HCT116 (cell line): ENCODE data around the gene TAF9B.

Source experiments
- CTCF ChIP-seq, 3 experiments: fragments of 200-600 bp in 1 of 3; sonication (generic) in 1 of 3; IDR thresholded peaks in 2 of 3; conservative IDR thresholded peaks in 1 of 3; 2 replicates each; pipeline ENCODE4 v1.5.1; 2012 to 2017; ENCODE audit warnings: low read depth in 2 of 3, low read length in 2 of 3, antibody characterized with exemption in 1 of 3, borderline replicate concordance in 1 of 3, control low read depth in 1 of 3, mild to moderate bottlenecking in 1 of 3, mixed read lengths in 1 of 3, mixed run types in 1 of 3, moderate library complexity in 1 of 3; ENCODE audit not compliant: insufficient read depth in 1 of 3
- EZH2 ChIP-seq: fragments of 200-600 bp; sonication (generic); IDR thresholded peaks from 2 replicates; pipeline ENCODE4 v1.6.1; 2017; ENCODE audit warnings: antibody characterized with exemption, mixed run types
- POLR2A ChIP-seq: IDR thresholded peaks from 2 replicates; pipeline ENCODE4 v1.7.0; 2011; ENCODE audit warnings: borderline replicate concordance; ENCODE audit not compliant: insufficient read depth, insufficient read length; ENCODE audit errors: extremely low read depth
- SP1 ChIP-seq: IDR thresholded peaks from 2 replicates; pipeline ENCODE4 v1.6.1; 2012; ENCODE audit warnings: low read depth

- TF ChIP-seq SP1 (no peak), CTCF (IDR thresholded peaks at IDR 0.05 in 2 of 3, conservative IDR thresholded peaks at IDR 0.05 in 1 of 3; ENCODE audit: borderline replicate concordance in 1 of 3, insufficient read depth in 1 of 3, low read depth in 2 of 3, low read length in 2 of 3) (no peak), POLR2A (no peak), EZH2 (no peak)
Observed at GRCh38 chrX:78105944-78106650, 33.4 kb downstream of the TAF9B start.
